Activated T-cell treated with anti-CD3 and anti-CD28 coated beads for 1 hour (primary cell): ENCODE measurements around the gene CATSPER1.

Source experiments
- DNase-seq: peaks from one replicate; pipeline ENCODE4 v3.0.0-alpha.2; 2020; ENCODE audit warnings: low read depth

CATSPER1 gene

GRCh38 chr11:66026017-66026529 is at the start of gene CATSPER1:
CATSPER1 (minus strand) TSS chr11:66026479; CDS start chr11:66026379, 100 bp downstream.
- DNase-seq: no peak

GRCh38 chr11:66075273-66075672 is 49.0 kb upstream of the CATSPER1 start:
- DNase-seq: no peak

GRCh38 chr11:66073669-66074068 is 47.4 kb upstream of the CATSPER1 start:
- DNase-seq: no peak

GRCh38 chr11:66072518-66072917 is 46.2 kb upstream of the CATSPER1 start:
- no peak for DNase-seq

GRCh38 chr11:66072081-66072480 is 45.8 kb upstream of the CATSPER1 start:
- DNase-seq: no peak

GRCh38 chr11:66071381-66071801 is 45.1 kb upstream of the CATSPER1 start:
- no peak for DNase-seq

- DNase-seq: no peak
Observed at GRCh38 chr11:66070604-66071380, 44.5 kb upstream of the CATSPER1 start.

- DNase-seq: peak; percentile 65
Observed at GRCh38 chr11:66069715-66070603, 43.7 kb upstream of the CATSPER1 start, which contains the start of gene PACS1. PACS1 (plus strand) TSS chr11:66070272; CDS start chr11:66070487, 215 bp downstream.

GRCh38 chr11:66068923-66069714 is 42.8 kb upstream of the CATSPER1 start:
- no peak for DNase-seq

- DNase-seq: peak; percentile 75
Observed at GRCh38 chr11:66068154-66068821, 42.0 kb upstream of the CATSPER1 start.

GRCh38 chr11:66067640-66068039 is 41.4 kb upstream of the CATSPER1 start:
- no peak for DNase-seq

- no peak for DNase-seq
Observed at GRCh38 chr11:66066751-66067150, 40.5 kb upstream of the CATSPER1 start.

GRCh38 chr11:66064571-66064970 is 38.3 kb upstream of the CATSPER1 start:
- DNase-seq: no peak

GRCh38 chr11:66063900-66064299 is 37.6 kb upstream of the CATSPER1 start:
- no peak for DNase-seq

GRCh38 chr11:66062408-66062807 is 36.1 kb upstream of the CATSPER1 start:
- DNase-seq: no peak

- DNase-seq: no peak
Observed at GRCh38 chr11:66061268-66061667, 35.0 kb upstream of the CATSPER1 start.

- DNase-seq: no peak
Observed at GRCh38 chr11:66059966-66060680, 33.8 kb upstream of the CATSPER1 start.

GRCh38 chr11:66056501-66056900 is 30.2 kb upstream of the CATSPER1 start:
- DNase-seq: no peak

- no peak for DNase-seq
Observed at GRCh38 chr11:66055021-66055420, 28.7 kb upstream of the CATSPER1 start.

- no peak for DNase-seq
Observed at GRCh38 chr11:66052664-66052982, 26.3 kb upstream of the CATSPER1 start.
